NCI-H526 treated with DMSO at 0.1 percent for 48 hours (cell line): Measurements from ENCODE around the gene PROZ.
"Not testable (repeated sequence)": the region's sequence is repeated elsewhere in the genome, so short reads cannot be mapped to it uniquely, and the experiment has no call there.

ENCODE experiments used
- DNase-seq: peaks from one replicate; lab custom pipeline; 2025; lab: John Stamatoyannopoulos, UW

The PROZ gene

GRCh38 chr13:113157929-113158747 is at the start of gene PROZ:
Gene PROZ (plus strand): TSS chr13:113158648. CDS start chr13:113158661, 13 bp downstream.
- DNase-seq: no peak

- DNase-seq: no peak
Observed at GRCh38 chr13:113109151-113110047, 49.0 kb upstream of the PROZ start.

GRCh38 chr13:113110048-113110851 is 48.2 kb upstream of the PROZ start:
- no peak for DNase-seq

GRCh38 chr13:113110852-113111315 is 47.6 kb upstream of the PROZ start:
- DNase-seq: no peak

GRCh38 chr13:113111821-113112220 is 46.6 kb upstream of the PROZ start:
- not testable (repeated sequence) for DNase-seq

- DNase-seq: not testable (repeated sequence)
Observed at GRCh38 chr13:113112475-113112874, 46.0 kb upstream of the PROZ start.

- DNase-seq: no peak
Observed at GRCh38 chr13:113112893-113113845, 45.3 kb upstream of the PROZ start.

GRCh38 chr13:113113846-113114271 is 44.6 kb upstream of the PROZ start:
- no peak for DNase-seq

GRCh38 chr13:113114511-113115362 is 43.7 kb upstream of the PROZ start:
- DNase-seq: no peak

GRCh38 chr13:113115363-113116205 is 42.9 kb upstream of the PROZ start:
- no peak for DNase-seq

GRCh38 chr13:113116206-113116800 is 42.1 kb upstream of the PROZ start:
- no peak for DNase-seq

GRCh38 chr13:113116871-113117271 is 41.6 kb upstream of the PROZ start:
- DNase-seq: no peak

GRCh38 chr13:113117335-113117872 is 41.0 kb upstream of the PROZ start:
- no peak for DNase-seq

GRCh38 chr13:113117911-113118260 is 40.6 kb upstream of the PROZ start:
- DNase-seq: no peak

- no peak for DNase-seq
Observed at GRCh38 chr13:113118261-113119021, 40.0 kb upstream of the PROZ start.

- no peak for DNase-seq
Observed at GRCh38 chr13:113119166-113119821, 39.2 kb upstream of the PROZ start.

- DNase-seq: no peak
Observed at GRCh38 chr13:113119822-113120189, 38.6 kb upstream of the PROZ start.
